HCT116 (cell line): Measurements from ENCODE around the gene YBX2.

Source experiments
- EZH2 ChIP-seq: fragments of 200-600 bp; sonication (generic); IDR thresholded peaks from 2 replicates; pipeline ENCODE4 v1.6.1; 2017; ENCODE audit warnings: antibody characterized with exemption, mixed run types
- EZH2phosphoT487 ChIP-seq: fragments of 200-600 bp; IDR thresholded peaks from 2 replicates; pipeline ENCODE4 v1.6.1; 2018; ENCODE audit warnings: antibody characterized with exemption, borderline replicate concordance
- POLR2A ChIP-seq: IDR thresholded peaks from 2 replicates; pipeline ENCODE4 v1.7.0; 2011; ENCODE audit warnings: borderline replicate concordance; ENCODE audit not compliant: insufficient read depth, insufficient read length; ENCODE audit errors: extremely low read depth
- RAD21 ChIP-seq: IDR thresholded peaks from 2 replicates; pipeline ENCODE4 v1.6.1; 2012; ENCODE audit warnings: low read depth, mild to moderate bottlenecking
- SIN3A ChIP-seq: IDR thresholded peaks from 2 replicates; pipeline ENCODE4 v1.6.1; 2012; ENCODE audit warnings: low read depth
- SP1 ChIP-seq: IDR thresholded peaks from 2 replicates; pipeline ENCODE4 v1.6.1; 2012; ENCODE audit warnings: low read depth
- YY1 ChIP-seq: IDR thresholded peaks from 2 replicates; pipeline ENCODE4 v1.6.1; 2011; ENCODE audit warnings: low read length, low read depth, moderate library complexity, mild to moderate bottlenecking; ENCODE audit not compliant: insufficient replicate concordance; ENCODE audit errors: extremely low read depth
- TF ChIP-seq, protein P1 (sequence below): IDR thresholded peaks from 2 replicates; pipeline ENCODE4 v1.6.1; 2012
- TF ChIP-seq, protein P2 (sequence below): IDR thresholded peaks from 2 replicates; pipeline ENCODE4 v1.6.1; 2012; ENCODE audit warnings: low read depth
- TF ChIP-seq, protein P3 (sequence below), 3 experiments: fragments of 200-600 bp in 1 of 3; sonication (generic) in 1 of 3; IDR thresholded peaks in 2 of 3; conservative IDR thresholded peaks in 1 of 3; 2 replicates each; pipeline ENCODE4 v1.5.1; 2012 to 2017; ENCODE audit warnings: low read depth in 2 of 3, low read length in 2 of 3, antibody characterized with exemption in 1 of 3, borderline replicate concordance in 1 of 3, control low read depth in 1 of 3, mild to moderate bottlenecking in 1 of 3, mixed read lengths in 1 of 3, mixed run types in 1 of 3, moderate library complexity in 1 of 3; ENCODE audit not compliant: insufficient read depth in 1 of 3
- TF ChIP-seq, protein P4 (sequence below): IDR thresholded peaks from 2 replicates; pipeline ENCODE4 v1.6.1; 2011; ENCODE audit warnings: mild to moderate bottlenecking, low read length, moderate library complexity; ENCODE audit not compliant: insufficient replicate concordance; ENCODE audit errors: extremely low read depth

DNA sequence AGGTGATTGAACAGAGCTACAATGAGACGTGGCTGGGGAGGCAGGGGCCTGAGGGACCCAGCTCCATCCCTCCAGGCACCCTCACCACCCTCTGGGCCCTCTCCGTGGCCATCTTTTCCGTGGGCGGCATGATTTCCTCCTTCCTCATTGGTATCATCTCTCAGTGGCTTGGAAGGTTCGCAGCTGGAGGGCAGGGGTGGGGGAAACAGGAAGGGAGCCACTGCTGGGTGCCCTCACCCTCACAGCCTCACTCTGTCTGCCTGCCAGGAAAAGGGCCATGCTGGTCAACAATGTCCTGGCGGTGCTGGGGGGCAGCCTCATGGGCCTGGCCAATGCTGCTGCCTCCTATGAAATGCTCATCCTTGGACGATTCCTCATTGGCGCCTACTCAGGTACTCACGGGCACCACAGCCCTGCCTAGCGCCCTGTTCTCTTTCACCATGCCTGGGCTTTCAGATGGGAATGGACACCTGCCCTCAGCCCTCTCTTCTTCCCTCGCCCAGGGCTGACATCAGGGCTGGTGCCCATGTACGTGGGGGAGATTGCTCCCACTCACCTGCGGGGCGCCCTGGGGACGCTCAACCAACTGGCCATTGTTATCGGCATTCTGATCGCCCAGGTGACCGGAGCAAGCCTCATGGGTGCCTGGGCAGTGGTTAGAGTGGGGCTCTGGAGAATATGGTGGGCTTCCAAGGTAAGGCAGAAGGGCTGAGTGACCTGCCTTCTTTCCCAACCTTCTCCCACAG, 10.8 kb downstream of the YBX2 start:
- TF ChIP-seq, protein P1, sequence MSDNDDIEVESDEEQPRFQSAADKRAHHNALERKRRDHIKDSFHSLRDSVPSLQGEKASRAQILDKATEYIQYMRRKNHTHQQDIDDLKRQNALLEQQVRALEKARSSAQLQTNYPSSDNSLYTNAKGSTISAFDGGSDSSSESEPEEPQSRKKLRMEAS, result no peak
- no peak for TF ChIP-seq EZH2
- TF ChIP-seq, protein P2, sequence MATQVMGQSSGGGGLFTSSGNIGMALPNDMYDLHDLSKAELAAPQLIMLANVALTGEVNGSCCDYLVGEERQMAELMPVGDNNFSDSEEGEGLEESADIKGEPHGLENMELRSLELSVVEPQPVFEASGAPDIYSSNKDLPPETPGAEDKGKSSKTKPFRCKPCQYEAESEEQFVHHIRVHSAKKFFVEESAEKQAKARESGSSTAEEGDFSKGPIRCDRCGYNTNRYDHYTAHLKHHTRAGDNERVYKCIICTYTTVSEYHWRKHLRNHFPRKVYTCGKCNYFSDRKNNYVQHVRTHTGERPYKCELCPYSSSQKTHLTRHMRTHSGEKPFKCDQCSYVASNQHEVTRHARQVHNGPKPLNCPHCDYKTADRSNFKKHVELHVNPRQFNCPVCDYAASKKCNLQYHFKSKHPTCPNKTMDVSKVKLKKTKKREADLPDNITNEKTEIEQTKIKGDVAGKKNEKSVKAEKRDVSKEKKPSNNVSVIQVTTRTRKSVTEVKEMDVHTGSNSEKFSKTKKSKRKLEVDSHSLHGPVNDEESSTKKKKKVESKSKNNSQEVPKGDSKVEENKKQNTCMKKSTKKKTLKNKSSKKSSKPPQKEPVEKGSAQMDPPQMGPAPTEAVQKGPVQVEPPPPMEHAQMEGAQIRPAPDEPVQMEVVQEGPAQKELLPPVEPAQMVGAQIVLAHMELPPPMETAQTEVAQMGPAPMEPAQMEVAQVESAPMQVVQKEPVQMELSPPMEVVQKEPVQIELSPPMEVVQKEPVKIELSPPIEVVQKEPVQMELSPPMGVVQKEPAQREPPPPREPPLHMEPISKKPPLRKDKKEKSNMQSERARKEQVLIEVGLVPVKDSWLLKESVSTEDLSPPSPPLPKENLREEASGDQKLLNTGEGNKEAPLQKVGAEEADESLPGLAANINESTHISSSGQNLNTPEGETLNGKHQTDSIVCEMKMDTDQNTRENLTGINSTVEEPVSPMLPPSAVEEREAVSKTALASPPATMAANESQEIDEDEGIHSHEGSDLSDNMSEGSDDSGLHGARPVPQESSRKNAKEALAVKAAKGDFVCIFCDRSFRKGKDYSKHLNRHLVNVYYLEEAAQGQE, result no peak
- no peak for TF ChIP-seq RAD21
- TF ChIP-seq, protein P3, sequence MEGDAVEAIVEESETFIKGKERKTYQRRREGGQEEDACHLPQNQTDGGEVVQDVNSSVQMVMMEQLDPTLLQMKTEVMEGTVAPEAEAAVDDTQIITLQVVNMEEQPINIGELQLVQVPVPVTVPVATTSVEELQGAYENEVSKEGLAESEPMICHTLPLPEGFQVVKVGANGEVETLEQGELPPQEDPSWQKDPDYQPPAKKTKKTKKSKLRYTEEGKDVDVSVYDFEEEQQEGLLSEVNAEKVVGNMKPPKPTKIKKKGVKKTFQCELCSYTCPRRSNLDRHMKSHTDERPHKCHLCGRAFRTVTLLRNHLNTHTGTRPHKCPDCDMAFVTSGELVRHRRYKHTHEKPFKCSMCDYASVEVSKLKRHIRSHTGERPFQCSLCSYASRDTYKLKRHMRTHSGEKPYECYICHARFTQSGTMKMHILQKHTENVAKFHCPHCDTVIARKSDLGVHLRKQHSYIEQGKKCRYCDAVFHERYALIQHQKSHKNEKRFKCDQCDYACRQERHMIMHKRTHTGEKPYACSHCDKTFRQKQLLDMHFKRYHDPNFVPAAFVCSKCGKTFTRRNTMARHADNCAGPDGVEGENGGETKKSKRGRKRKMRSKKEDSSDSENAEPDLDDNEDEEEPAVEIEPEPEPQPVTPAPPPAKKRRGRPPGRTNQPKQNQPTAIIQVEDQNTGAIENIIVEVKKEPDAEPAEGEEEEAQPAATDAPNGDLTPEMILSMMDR (IDR thresholded peaks at IDR 0.05 in 2 of 3, conservative IDR thresholded peaks at IDR 0.05 in 1 of 3; ENCODE audit: borderline replicate concordance in 1 of 3, insufficient read depth in 1 of 3, low read depth in 2 of 3, low read length in 2 of 3), result no peak
- no peak for TF ChIP-seq POLR2A
- no peak for TF ChIP-seq SIN3A
- no peak for TF ChIP-seq YY1
- TF ChIP-seq EZH2phosphoT487, result no peak
- TF ChIP-seq SP1, result no peak
- TF ChIP-seq, protein P4, sequence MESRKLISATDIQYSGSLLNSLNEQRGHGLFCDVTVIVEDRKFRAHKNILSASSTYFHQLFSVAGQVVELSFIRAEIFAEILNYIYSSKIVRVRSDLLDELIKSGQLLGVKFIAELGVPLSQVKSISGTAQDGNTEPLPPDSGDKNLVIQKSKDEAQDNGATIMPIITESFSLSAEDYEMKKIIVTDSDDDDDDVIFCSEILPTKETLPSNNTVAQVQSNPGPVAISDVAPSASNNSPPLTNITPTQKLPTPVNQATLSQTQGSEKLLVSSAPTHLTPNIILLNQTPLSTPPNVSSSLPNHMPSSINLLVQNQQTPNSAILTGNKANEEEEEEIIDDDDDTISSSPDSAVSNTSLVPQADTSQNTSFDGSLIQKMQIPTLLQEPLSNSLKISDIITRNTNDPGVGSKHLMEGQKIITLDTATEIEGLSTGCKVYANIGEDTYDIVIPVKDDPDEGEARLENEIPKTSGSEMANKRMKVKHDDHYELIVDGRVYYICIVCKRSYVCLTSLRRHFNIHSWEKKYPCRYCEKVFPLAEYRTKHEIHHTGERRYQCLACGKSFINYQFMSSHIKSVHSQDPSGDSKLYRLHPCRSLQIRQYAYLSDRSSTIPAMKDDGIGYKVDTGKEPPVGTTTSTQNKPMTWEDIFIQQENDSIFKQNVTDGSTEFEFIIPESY, result no peak
